Heart right ventricle (tissue), 16 donors: ENCODE results near the gene PAFAH1B2. TPM values are rescaled to one million over a fixed set of nuclear protein-coding genes. Genes with fewer than 3 reads are reported as not detected.

Experiments
- ATAC-seq, 8 donors: fragments of 200-7000 bp; cut with Tn5 transposase; one replicate each; pipeline ENCODE4 v1.9.1; 2020; ENCODE audit warnings: mild to moderate bottlenecking in 8 of 8, moderate library complexity in 8 of 8, moderate number of reproducible peaks in 1 of 8
- DNase-seq, 2 donors: peaks; one replicate each; pipeline ENCODE4 v3.0.0-alpha.2; 2020
- H3K27ac ChIP-seq, 10 donors: fragments of 200-600 bp; sonication (generic) in 2 of 10; one replicate each; pipeline versions ENCODE4 v1.5.0 to v1.8.0; 2020 to 2022; ENCODE audit warnings: mild to moderate bottlenecking in 3 of 10
- H3K27me3 ChIP-seq, 7 donors: fragments of 200-600 bp; one replicate each; pipeline ENCODE4 v1.8.0; 2021 to 2022; ENCODE audit warnings: mild to moderate bottlenecking in 2 of 7
- H3K36me3 ChIP-seq, 9 donors: fragments of 200-600 bp; sonication (generic) in 1 of 9; one replicate each; pipeline versions ENCODE4 v1.5.0 to v1.8.0; 2020 to 2022; ENCODE audit warnings: mild to moderate bottlenecking in 2 of 9
- H3K4me1 ChIP-seq, 9 donors: fragments of 200-600 bp; sonication (generic) in 1 of 9; one replicate each; pipeline versions ENCODE4 v1.5.0 to v1.8.0; 2020 to 2022; ENCODE audit warnings: mild to moderate bottlenecking in 4 of 9
- H3K4me3 ChIP-seq, 10 donors: fragments of 200-600 bp; sonication (generic) in 2 of 10; one replicate each; pipeline versions ENCODE4 v1.5.0 to v1.8.0; 2020 to 2022; ENCODE audit warnings: mild to moderate bottlenecking in 7 of 10, moderate library complexity in 2 of 10
- H3K9me3 ChIP-seq, 11 donors: fragments of 200-600 bp in 10 of 11; sonication (generic) in 2 of 11; one replicate each; pipeline versions ENCODE4 v1.5.0 to v1.8.0; 2013 to 2022; ENCODE audit warnings: mild to moderate bottlenecking in 2 of 11, control low read depth in 1 of 11, moderate library complexity in 1 of 11
- WGBS, 2 donors: extraction: QIAGEN DNeasy Blood & Tissue Kit; methylation state at CpG; one replicate each; pipeline ENCODE4 v1.1.7; 2013; ENCODE audit warnings: inconsistent platforms in 1 of 2; 5-methylcytosine and 5-hydroxymethylcytosine counted together
- intact Hi-C, 10 donors: fragments of 100-400 bp; cut with DNase I; formaldehyde crosslinking; loops; one replicate each; pipeline versions ENCODE4 v1.11.1 to v1.14.2; 2022
- polyA plus RNA-seq, 2 donors: library from polyadenylated mRNA; stranded (reverse); fragments of 200-250 nt; gene quantifications; one replicate each; pipeline ENCODE4 v1.2.3, GENCODE V29; 2013
- total RNA-seq, 10 donors: library from RNA; stranded (reverse); fragmentation: NEBNext Ultra II Directional in 3 of 10; extraction: Animal tissue kit (Norgen Biotek cat#: 25700) in 3 of 10; gene quantifications; one replicate each; pipeline versions ENCODE4 v1.2.1 to v1.2.4, GENCODE V29; 2021 to 2023
- TF ChIP-seq, protein P1 (sequence below), 9 donors: fragments of 200-600 bp; sonication (generic) in 2 of 9; IDR thresholded peaks; one replicate each; pipeline versions ENCODE4 v1.5.0 to v1.8.0; 2021 to 2022; ENCODE audit warnings: antibody characterized with exemption in 9 of 9, mild to moderate bottlenecking in 5 of 9, moderate library complexity in 1 of 9
- donor health status: Arrhythmogenic right ventricular cardiomyopathy.
- donor health status: ischemic (EF 13 %, LVEDD 7.1; RV severe dilation, severe dysfunction).
- donor health status: healthy with polysubstance abuse.
- donor health status: DM: no; HTN: yes; CAD: no.
- donor health status: DM: no; HTN: no; CAD: no.
- donor health status: ischemic (EF 25% LVEDD 6.9; RV normal size, moderate dysfunction).
- donor health status: ischemic (EF 25% LVEDD 5.7; RV mildly dilated, moderate dysfunction).
- donor health status: healthy.
- donor health status: DM: yes; HTN: yes; CAD: no.
- donor health status: Ischemic cardiomyopathy.
- donor health status: ischemic (EF 35%, LVEDD 5.7; RV mildly dilated, moderate dysfunction).
- donor health status: nonischemic (EF 11% LVEDD 7.7; RV severe dilation, severe dysfunction).
- donor health status: DM: yes; HTN: yes; CAD: no.
- donor health status: PGD.
- donor health status: ischemic (EF 29% LVEDD 5.4; RV normal size, mild dysfunction).
- donor health status: nonischemic (EF 23%, LVEDD 6.1; RV moderate dilation, normal function).

Gene PAFAH1B2
- total and polyA plus RNA-seq, 12 donors: 18.7 to 71.5 (median 59.4) TPM

DNA sequence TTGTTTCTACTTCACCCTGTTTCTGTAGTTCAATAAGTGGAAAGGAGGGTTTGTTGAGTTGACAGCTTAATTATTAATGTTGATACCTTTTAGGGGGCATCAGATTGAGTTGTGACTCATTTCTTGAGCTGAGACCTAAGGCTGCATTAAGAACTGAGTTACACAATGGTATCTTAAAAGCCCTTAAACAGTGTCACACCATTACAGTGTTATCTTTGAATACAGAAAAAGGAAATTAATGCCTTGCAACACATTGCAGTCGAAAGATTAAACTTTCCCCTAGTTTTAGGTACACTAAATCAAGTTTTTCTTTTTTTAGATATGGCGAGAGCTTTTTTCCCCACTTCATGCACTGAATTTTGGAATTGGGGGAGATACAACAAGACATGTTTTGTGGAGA is 16.7 kb downstream of the PAFAH1B2 start:
- Histone ChIP-seq H3K27ac (no peak overlapping the region), H3K36me3 (peaks cover 0 to 98% (median 53%) of the 10 kb centered on the region in 9 donors), H3K27me3 (no peaks in the 10 kb centered on the region), H3K4me1 (peaks cover 0 to 42% (median 26%) of the 10 kb centered on the region in 9 donors), H3K4me3 (no peak overlapping the region), H3K9me3 (no peaks in the 10 kb centered on the region)
- intact Hi-C loops: no loop called here
- ATAC-seq: no peak
- TF ChIP-seq, protein P1, sequence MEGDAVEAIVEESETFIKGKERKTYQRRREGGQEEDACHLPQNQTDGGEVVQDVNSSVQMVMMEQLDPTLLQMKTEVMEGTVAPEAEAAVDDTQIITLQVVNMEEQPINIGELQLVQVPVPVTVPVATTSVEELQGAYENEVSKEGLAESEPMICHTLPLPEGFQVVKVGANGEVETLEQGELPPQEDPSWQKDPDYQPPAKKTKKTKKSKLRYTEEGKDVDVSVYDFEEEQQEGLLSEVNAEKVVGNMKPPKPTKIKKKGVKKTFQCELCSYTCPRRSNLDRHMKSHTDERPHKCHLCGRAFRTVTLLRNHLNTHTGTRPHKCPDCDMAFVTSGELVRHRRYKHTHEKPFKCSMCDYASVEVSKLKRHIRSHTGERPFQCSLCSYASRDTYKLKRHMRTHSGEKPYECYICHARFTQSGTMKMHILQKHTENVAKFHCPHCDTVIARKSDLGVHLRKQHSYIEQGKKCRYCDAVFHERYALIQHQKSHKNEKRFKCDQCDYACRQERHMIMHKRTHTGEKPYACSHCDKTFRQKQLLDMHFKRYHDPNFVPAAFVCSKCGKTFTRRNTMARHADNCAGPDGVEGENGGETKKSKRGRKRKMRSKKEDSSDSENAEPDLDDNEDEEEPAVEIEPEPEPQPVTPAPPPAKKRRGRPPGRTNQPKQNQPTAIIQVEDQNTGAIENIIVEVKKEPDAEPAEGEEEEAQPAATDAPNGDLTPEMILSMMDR (IDR thresholded peaks at IDR 0.05): no peak
- no peak for DNase-seq
- WGBS, 2 donors: 65 to 79% methylated on average over 2 of the region's 2 CpGs

DNA sequence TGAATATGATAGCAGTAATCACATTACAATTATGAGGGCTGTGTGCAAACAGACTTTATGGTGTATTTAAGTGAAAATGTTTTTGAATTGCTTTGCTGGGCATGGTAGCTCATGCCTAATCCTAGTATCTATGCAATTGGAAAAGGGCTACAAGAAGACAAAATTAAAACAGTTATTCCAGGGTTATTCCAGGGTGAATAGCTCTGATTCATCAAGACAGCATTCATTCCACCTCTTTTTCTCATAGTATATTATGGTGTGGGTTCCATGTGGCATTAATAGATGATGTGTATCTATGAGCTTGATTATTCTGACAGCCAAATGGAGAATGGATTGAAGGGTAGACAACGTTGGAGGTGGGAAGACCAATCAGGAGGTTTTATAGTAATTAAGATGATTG is 22.4 kb downstream of the PAFAH1B2 start:
- TF ChIP-seq, protein P1 (IDR thresholded peaks at IDR 0.05): no peak
- H3K4me1 ChIP-seq: peaks cover 0 to 13% (median 7%) of the 10 kb centered on the region in 9 donors
- DNase-seq (no peak), ATAC-seq (no peak)
- WGBS, 2 donors: 55 to 71% methylated on average over 1 of the region's 1 CpG
- peaks cover 5 to 99% (median 59%) of the 10 kb centered on the region in 9 donors for H3K36me3 ChIP-seq
- H3K4me3 ChIP-seq: no peak overlapping the region
- intact Hi-C loops: no loop called here
- H3K27ac ChIP-seq: no peak overlapping the region
- H3K27me3 ChIP-seq: no peaks in the 10 kb centered on the region
- H3K9me3 ChIP-seq: no peaks in the 10 kb centered on the region

DNA sequence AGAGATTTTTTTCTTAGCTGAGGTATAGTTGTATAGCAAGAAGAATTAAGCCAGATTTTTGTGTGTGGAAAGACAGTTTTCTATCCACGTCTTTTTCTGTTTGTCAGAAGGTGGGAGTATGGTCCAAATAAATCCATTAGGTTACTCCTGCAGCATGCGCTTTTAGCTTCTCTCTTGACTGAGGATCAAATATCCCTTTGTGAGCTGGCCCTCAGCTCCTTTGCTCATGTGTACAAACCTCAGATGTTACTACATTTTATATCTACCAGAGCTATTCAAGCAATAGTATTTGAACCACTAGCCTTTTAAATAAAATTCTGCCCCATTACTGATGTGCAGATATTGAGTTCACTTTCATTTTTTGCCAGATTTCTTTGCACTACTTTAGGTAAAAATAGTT is 25.6 kb downstream of the PAFAH1B2 start:
- peaks cover 0 to 73% (median 36%) of the 10 kb centered on the region in 9 donors for H3K36me3 ChIP-seq
- WGBS, 2 donors: 83 to 87% methylated on average over 2 of the region's 2 CpGs
- no peak overlapping the region for H3K4me3 ChIP-seq

DNA sequence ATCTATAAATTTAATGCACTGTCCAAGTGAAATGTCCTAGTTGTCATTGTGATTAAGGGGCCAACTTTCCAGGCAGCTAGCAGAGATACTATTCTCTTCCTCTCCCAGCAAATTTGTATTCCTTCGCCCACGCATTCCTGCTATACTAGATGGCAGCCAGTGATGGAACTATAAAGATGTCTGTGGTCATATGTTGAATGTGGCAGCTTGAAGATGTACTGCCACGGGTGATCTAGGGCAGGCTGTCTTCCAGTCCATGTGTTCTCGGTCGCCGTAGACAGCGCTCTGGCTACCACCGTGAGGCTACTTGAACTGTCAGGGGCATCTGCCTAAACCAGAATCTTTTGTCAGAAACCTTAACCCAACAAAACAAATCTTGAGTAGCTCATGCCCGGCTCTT is 26.1 kb downstream of the PAFAH1B2 start:
- Histone ChIP-seq H3K4me1 (peaks cover 6 to 37% (median 29%) of the 10 kb centered on the region in 9 donors), H3K27ac (peak overlapping the region in 1 of 10 donors; percentile 16), H3K36me3 (peaks cover 0 to 68% (median 36%) of the 10 kb centered on the region in 9 donors), H3K27me3 (no peaks in the 10 kb centered on the region), H3K9me3 (no peaks in the 10 kb centered on the region), H3K4me3 (no peak overlapping the region)
- 68 to 75% methylated on average over 9 of the region's 9 CpGs for WGBS, 2 donors
- no peak for DNase-seq
- TF ChIP-seq, protein P1 (IDR thresholded peaks at IDR 0.05): no peak
- no peak for ATAC-seq
- intact Hi-C loops: no loop called here

More for the DNA sequence above, 25.6 kb downstream of the PAFAH1B2 start:
- peaks cover 6 to 37% (median 29%) of the 10 kb centered on the region in 9 donors for H3K4me1 ChIP-seq
- H3K27ac ChIP-seq: no peak overlapping the region
- ATAC-seq (no peak), DNase-seq (no peak)
- H3K9me3 ChIP-seq: no peaks in the 10 kb centered on the region
- TF ChIP-seq, protein P1 (IDR thresholded peaks at IDR 0.05): no peak
- no peaks in the 10 kb centered on the region for H3K27me3 ChIP-seq
- intact Hi-C loops: no loop called here
